Fibroblast of the aortic adventitia (primary cell): Measurements from ENCODE around the gene ASB13. TPM values are rescaled to one million over a fixed set of nuclear protein-coding genes. Genes with fewer than 3 reads are reported as not detected.

Experiments used
- DNase-seq: peaks from one replicate; pipeline ENCODE4 v3.0.0-alpha.2; 2010; ENCODE audit warnings: low read depth
- H3K4me3 ChIP-seq: 2 replicates; pipeline ENCODE4 v1.5.1; 2011; ENCODE audit warnings: low read depth, mild to moderate bottlenecking, control low read depth, low read length, moderate library complexity
- CTCF ChIP-seq: IDR thresholded peaks from 2 replicates; pipeline ENCODE4 v1.5.1; 2011; ENCODE audit warnings: mild to moderate bottlenecking, low read length, control low read depth, inconsistent platforms; ENCODE audit not compliant: insufficient read depth
- total RNA-seq: library from RNA; depleted of rRNA; stranded (reverse); fragments of >200 nt; gene quantifications from 2 replicates; pipeline ENCODE4 v1.2.3, GENCODE V29; 2012; ENCODE audit warnings: low replicate concordance

ASB13 gene
- total RNA-seq, 1 donor = 8.4 TPM

GRCh38 chr10:5684971-5685763, 18.8 kb upstream of the ASB13 start:
- DNase-seq = peak; percentile 79
- TF ChIP-seq CTCF = peak; percentile 70

GRCh38 chr10:5684318-5684970, 18.0 kb upstream of the ASB13 start, which contains the start of gene TASOR2:
TSS of gene TASOR2 (plus strand) at chr10:5684838. CDS start at chr10:5720643, 35,805 bp downstream.
- peak; percentile 96 for DNase-seq
- peak within 1 kb of the TSS; percentile 92 for H3K4me3 ChIP-seq
- TF ChIP-seq CTCF = no peak

More at GRCh38 chr10:5684971-5685763, 18.8 kb upstream of the ASB13 start:
- peak overlapping the region; percentile 92 for H3K4me3 ChIP-seq

GRCh38 chr10:5683065-5683464, 16.7 kb upstream of the ASB13 start:
- TF ChIP-seq CTCF = no peak
- no peak overlapping the region for H3K4me3 ChIP-seq
- no peak for DNase-seq

GRCh38 chr10:5681930-5682329, 15.5 kb upstream of the ASB13 start:
- TF ChIP-seq CTCF = no peak
- no peak for DNase-seq
- H3K4me3 ChIP-seq = no peak overlapping the region

- TF ChIP-seq CTCF = peak; percentile 18
- H3K4me3 ChIP-seq = no peak overlapping the region
- DNase-seq = peak; percentile 46
Observed at GRCh38 chr10:5679606-5680005, 13.2 kb upstream of the ASB13 start.

GRCh38 chr10:5679037-5679435, 12.6 kb upstream of the ASB13 start:
- no peak overlapping the region for H3K4me3 ChIP-seq
- no peak for TF ChIP-seq CTCF
- no peak for DNase-seq
